HCT116 (cell line): Measurements from ENCODE around the gene RAPSN. TPM values are rescaled to one million over a fixed set of nuclear protein-coding genes. Genes with fewer than 3 reads are reported as not detected.

Experiments used
- ATAC-seq: fragments of 200-7000 bp; cut with Tn5 transposase; 2 replicates; pipeline ENCODE4 v1.9.1; 2020; ENCODE audit warnings: mild to moderate bottlenecking, moderate library complexity
- BruUV-seq: library from RNA; stranded (reverse); fragments of 400-500 nt; replicated peaks from 2 replicates; lab custom pipeline; 2021; lab: Mats Ljungman, UMichigan
- CTCF ChIA-PET: fragments of 300-600 bp; sonication (Branson Sonifier 250); formaldehyde crosslinking; loops from one replicate; lab custom pipeline; 2021; ENCODE audit warnings: antibody characterized with exemption; lab: Charles Lee
- POLR2A ChIA-PET: fragments of 300-600, 350-600 bp; sonication (Branson Sonifier 250); formaldehyde crosslinking; loops from one replicate; lab custom pipeline; 2021; ENCODE audit warnings: antibody characterized with exemption; lab: Charles Lee
- RAD21 ChIA-PET, 2 experiments: fragments of 300-600 bp; sonication (Branson Sonifier 250); formaldehyde crosslinking; loops; one replicate each; lab custom pipeline; 2023; ENCODE audit warnings: low total read pairs in 2 of 2; ENCODE audit not compliant: uncharacterized antibody in 2 of 2, unreplicated experiment in 2 of 2, low non-redundant PET in 1 of 2; lab: Charles Lee
- DNase-seq: peaks from one replicate; pipeline ENCODE4 v3.0.0-alpha.2; 2010; ENCODE audit warnings: low read depth, low spot score
- H2AFZ ChIP-seq: fragments of 200-600 bp; shearing (Covaris generic), sonication (generic); 2 replicates; pipeline ENCODE4 v1.6.1; 2017; ENCODE audit warnings: low read depth, mixed run types, mixed read lengths, antibody characterized with exemption, low read length; ENCODE audit not compliant: poor library complexity, severe bottlenecking
- H3K27ac ChIP-seq: 2 replicates; pipeline ENCODE4 v1.5.1; 2012; ENCODE audit warnings: low read depth, low read length
- H3K27me3 ChIP-seq: fragments of 200-600 bp; sonication (generic); 2 replicates; pipeline ENCODE4 v1.6.1; 2016; ENCODE audit warnings: mixed run types, low read length, mixed read lengths; ENCODE audit not compliant: insufficient read depth
- H3K36me3 ChIP-seq, 2 experiments: fragments of 200-500 bp in 1 of 2; fragments of 200-600 bp in 1 of 2; sonication (Bioruptor generic) in 1 of 2; sonication (generic) in 1 of 2; 2 replicates each; pipeline versions ENCODE4 v1.5.1 to v1.6.1; 2014 to 2016; ENCODE audit warnings: low read length in 2 of 2, inconsistent platforms in 1 of 2, mixed read lengths in 1 of 2, mixed run types in 1 of 2; ENCODE audit not compliant: insufficient read depth in 2 of 2, control insufficient read depth in 1 of 2
- H3K4me1 ChIP-seq, 2 experiments: fragments of 200-600 bp in 1 of 2; sonication (generic) in 1 of 2; 2 replicates each; pipeline versions ENCODE4 v1.5.1 to v1.6.1; 2012 to 2017; ENCODE audit warnings: low read length in 2 of 2, inconsistent platforms in 1 of 2, mild to moderate bottlenecking in 1 of 2, mixed read lengths in 1 of 2, mixed run types in 1 of 2, moderate library complexity in 1 of 2; ENCODE audit not compliant: insufficient read depth in 2 of 2, control insufficient read depth in 1 of 2
- H3K4me2 ChIP-seq: fragments of 200-600 bp; sonication (generic); 2 replicates; pipeline ENCODE4 v1.6.1; 2017; ENCODE audit warnings: mixed run types, low read length, mixed read lengths
- H3K4me3 ChIP-seq, 2 experiments: fragments of 200-600 bp in 1 of 2; sonication (generic) in 1 of 2; replicated peaks in 1 of 2; 2 replicates each; pipeline ENCODE4 v1.5.1; 2011 to 2016; ENCODE audit warnings: low read length in 2 of 2, control low read depth in 1 of 2, low read depth in 1 of 2, mild to moderate bottlenecking in 1 of 2, mixed read lengths in 1 of 2, mixed run types in 1 of 2
- H3K79me2 ChIP-seq: fragments of 200-600 bp; sonication (generic); 2 replicates; pipeline ENCODE4 v1.6.1; 2017; ENCODE audit warnings: mild to moderate bottlenecking, mixed run types, low read length, moderate library complexity, mixed read lengths; ENCODE audit not compliant: insufficient read depth
- H3K9ac ChIP-seq: fragments of 200-600 bp; sonication (generic); 2 replicates; pipeline ENCODE4 v1.6.1; 2016; ENCODE audit warnings: low read length, mixed read lengths
- H3K9me2 ChIP-seq: fragments of 200-600 bp; sonication (generic), shearing (Covaris generic); 2 replicates; pipeline ENCODE4 v1.6.1; 2017; ENCODE audit warnings: mixed run types, mild to moderate bottlenecking, moderate library complexity; ENCODE audit not compliant: insufficient read depth
- H3K9me3 ChIP-seq, 2 experiments: fragments of 200-500 bp in 1 of 2; fragments of 200-600 bp in 1 of 2; sonication (Bioruptor generic) in 1 of 2; sonication (generic) in 1 of 2; 2 replicates each; pipeline ENCODE4 v1.6.1; 2014 to 2017; ENCODE audit warnings: low read length in 2 of 2, mixed read lengths in 2 of 2, inconsistent platforms in 1 of 2, low read depth in 1 of 2, mild to moderate bottlenecking in 1 of 2, mixed run types in 1 of 2, moderate library complexity in 1 of 2; ENCODE audit not compliant: control insufficient read depth in 1 of 2, insufficient read depth in 1 of 2
- H4K20me1 ChIP-seq: fragments of 200-600 bp; sonication (generic), shearing (Covaris generic); 2 replicates; pipeline ENCODE4 v1.6.1; 2017; ENCODE audit warnings: mixed run types, mild to moderate bottlenecking, moderate library complexity; ENCODE audit not compliant: insufficient read depth
- CBX3 ChIP-seq: IDR thresholded peaks from 2 replicates; pipeline ENCODE4 v1.6.1; 2012; ENCODE audit warnings: low read depth
- CTCF ChIP-seq, 3 experiments: fragments of 200-600 bp in 1 of 3; sonication (generic) in 1 of 3; IDR thresholded peaks in 2 of 3; conservative IDR thresholded peaks in 1 of 3; 2 replicates each; pipeline ENCODE4 v1.5.1; 2012 to 2017; ENCODE audit warnings: low read depth in 2 of 3, low read length in 2 of 3, antibody characterized with exemption in 1 of 3, borderline replicate concordance in 1 of 3, control low read depth in 1 of 3, mild to moderate bottlenecking in 1 of 3, mixed read lengths in 1 of 3, mixed run types in 1 of 3, moderate library complexity in 1 of 3; ENCODE audit not compliant: insufficient read depth in 1 of 3
- ELF1 ChIP-seq: IDR thresholded peaks from 2 replicates; pipeline ENCODE4 v1.6.1; 2012; ENCODE audit warnings: low read depth, borderline replicate concordance
- EZH2 ChIP-seq: fragments of 200-600 bp; sonication (generic); IDR thresholded peaks from 2 replicates; pipeline ENCODE4 v1.6.1; 2017; ENCODE audit warnings: antibody characterized with exemption, mixed run types
- EZH2phosphoT487 ChIP-seq: fragments of 200-600 bp; IDR thresholded peaks from 2 replicates; pipeline ENCODE4 v1.6.1; 2018; ENCODE audit warnings: antibody characterized with exemption, borderline replicate concordance
- POLR2A ChIP-seq: IDR thresholded peaks from 2 replicates; pipeline ENCODE4 v1.7.0; 2011; ENCODE audit warnings: borderline replicate concordance; ENCODE audit not compliant: insufficient read depth, insufficient read length; ENCODE audit errors: extremely low read depth
- RAD21 ChIP-seq: IDR thresholded peaks from 2 replicates; pipeline ENCODE4 v1.6.1; 2012; ENCODE audit warnings: low read depth, mild to moderate bottlenecking
- TCF7L2 ChIP-seq: IDR thresholded peaks from 2 replicates; pipeline ENCODE4 v1.7.0; 2011; ENCODE audit warnings: borderline replicate concordance, inconsistent platforms; ENCODE audit not compliant: insufficient read depth, insufficient read length; ENCODE audit errors: extremely low read depth
- YY1 ChIP-seq: IDR thresholded peaks from 2 replicates; pipeline ENCODE4 v1.6.1; 2011; ENCODE audit warnings: low read length, low read depth, moderate library complexity, mild to moderate bottlenecking; ENCODE audit not compliant: insufficient replicate concordance; ENCODE audit errors: extremely low read depth
- ZFX ChIP-seq: fragments of 450-650 bp; IDR thresholded peaks from 2 replicates; pipeline ENCODE4 v1.6.1; 2017
- ZNF274 ChIP-seq: fragments of 200-500 bp; sonication (Bioruptor generic); IDR thresholded peaks from 2 replicates; pipeline ENCODE4 v1.6.1; 2014; ENCODE audit warnings: mild to moderate bottlenecking, low read depth, low read length, inconsistent platforms
- intact Hi-C: fragments of 100-400 bp; cut with micrococcal nuclease; formaldehyde crosslinking; loops from 2 replicates; pipeline ENCODE4 v1.10.0; 2022
- total RNA-seq: library from RNA; stranded (reverse); gene quantifications from one replicate; pipeline ENCODE4 v1.2.1, GENCODE V29; 2021; ENCODE audit not compliant: unreplicated experiment

The RAPSN gene
- total RNA-seq, 1 experiment from 2014 or later: 0.57 TPM

GRCh38 chr11:47451990-47452389 is 3.1 kb upstream of the RAPSN start:
- DNase-seq (no peak), ATAC-seq (no peak)
- RAD21 ChIA-PET: no interaction called here
- no peak overlapping the region for H3K27ac ChIP-seq
- no peak overlapping the region for H2AFZ ChIP-seq
- TF ChIP-seq POLR2A: no peak
- TF ChIP-seq RAD21: no peak
- TF ChIP-seq YY1: no peak
- no peak for TF ChIP-seq TCF7L2
- no peak for TF ChIP-seq EZH2phosphoT487
- TF ChIP-seq ZNF274: no peak
- no peak for TF ChIP-seq CBX3
- TF ChIP-seq EZH2: no peak
- TF ChIP-seq CTCF (IDR thresholded peaks at IDR 0.05 in 2 of 3, conservative IDR thresholded peaks at IDR 0.05 in 1 of 3; ENCODE audit: borderline replicate concordance in 1 of 3, insufficient read depth in 1 of 3, low read depth in 2 of 3, low read length in 2 of 3): no peak
- no peak for TF ChIP-seq ZFX
- no peak for TF ChIP-seq ELF1
- CTCF ChIA-PET: no interaction called here
- no peaks in the 10 kb centered on the region for H3K27me3 ChIP-seq
- H3K9ac ChIP-seq: no peak overlapping the region
- no peak overlapping the region for H3K4me2 ChIP-seq
- no peaks in the 10 kb centered on the region for H3K9me2 ChIP-seq
- POLR2A ChIA-PET: no interaction called here
- no peaks in the 10 kb centered on the region for H3K79me2 ChIP-seq
- no TSS peak for BruUV-seq
- H3K9me3 ChIP-seq: no peaks in the 10 kb centered on the region
- intact Hi-C loops: no loop called here
- H3K36me3 ChIP-seq: no peaks in the 10 kb centered on the region
- H3K4me3 ChIP-seq: no peak overlapping the region
- H3K4me1 ChIP-seq: peaks cover 0 to 2% of the 10 kb centered on the region in 2 experiments; a peak in 1 of 4 replicates
- H4K20me1 ChIP-seq: no peaks in the 10 kb centered on the region
